WTC11 (cell line): Measurements from ENCODE around the gene RANBP17.

Experiments used
- CBFB ChIP-seq: sonication (generic); formaldehyde crosslinking; IDR thresholded peaks from 2 replicates; pipeline ENCODE4 v1.8.1; 2022; ENCODE audit warnings: mild to moderate bottlenecking, low read depth, missing genetic modification reagents
- FOXJ3 ChIP-seq: sonication (generic); formaldehyde crosslinking; IDR thresholded peaks from 2 replicates; pipeline ENCODE4 v1.9.0; 2021; ENCODE audit warnings: missing genetic modification reagents, mild to moderate bottlenecking, borderline replicate concordance
- MXD4 ChIP-seq: fragments of 250-450 bp; sonication (Bioruptor Pico); IDR thresholded peaks from 2 replicates; pipeline ENCODE4 v1.8.0; 2021; ENCODE audit warnings: mild to moderate bottlenecking, moderate library complexity, borderline replicate concordance
- SMAD3 ChIP-seq: sonication (generic); formaldehyde crosslinking; IDR thresholded peaks from 2 replicates; pipeline ENCODE4 v1.8.0; 2022; ENCODE audit warnings: missing genetic modification reagents, mild to moderate bottlenecking, borderline replicate concordance
- ZNF232 ChIP-seq: sonication (generic); formaldehyde crosslinking; IDR thresholded peaks from 2 replicates; pipeline ENCODE4 v1.8.0; 2022; ENCODE audit warnings: mild to moderate bottlenecking, missing genetic modification reagents
- ZNF263 ChIP-seq: sonication (generic); formaldehyde crosslinking; IDR thresholded peaks from 2 replicates; pipeline ENCODE4 v1.8.1; 2022; ENCODE audit warnings: low read depth, mild to moderate bottlenecking, moderate library complexity, missing genetic modification reagents
- TF ChIP-seq, protein P1 (sequence below): fragments of 200-600 bp; IDR thresholded peaks from 2 replicates; pipeline ENCODE4 v1.8.0; 2022; ENCODE audit warnings: antibody characterized with exemption
- TF ChIP-seq, protein P2 (sequence below): sonication (generic); formaldehyde crosslinking; IDR thresholded peaks from 2 replicates; pipeline ENCODE4 v1.8.1; 2023; ENCODE audit warnings: mild to moderate bottlenecking, moderate library complexity, missing genetic modification reagents
- TF ChIP-seq, protein P3 (sequence below): sonication (generic); formaldehyde crosslinking; IDR thresholded peaks from 2 replicates; pipeline ENCODE4 v1.8.1; 2022; ENCODE audit warnings: low read depth, missing genetic modification reagents, borderline replicate concordance
- TF ChIP-seq, protein P4 (sequence below): fragments of 250-450 bp; sonication (Bioruptor Pico); IDR thresholded peaks from 2 replicates; pipeline ENCODE4 v2.1.2; 2022; ENCODE audit warnings: mild to moderate bottlenecking, moderate library complexity

- TF ChIP-seq, protein P1, sequence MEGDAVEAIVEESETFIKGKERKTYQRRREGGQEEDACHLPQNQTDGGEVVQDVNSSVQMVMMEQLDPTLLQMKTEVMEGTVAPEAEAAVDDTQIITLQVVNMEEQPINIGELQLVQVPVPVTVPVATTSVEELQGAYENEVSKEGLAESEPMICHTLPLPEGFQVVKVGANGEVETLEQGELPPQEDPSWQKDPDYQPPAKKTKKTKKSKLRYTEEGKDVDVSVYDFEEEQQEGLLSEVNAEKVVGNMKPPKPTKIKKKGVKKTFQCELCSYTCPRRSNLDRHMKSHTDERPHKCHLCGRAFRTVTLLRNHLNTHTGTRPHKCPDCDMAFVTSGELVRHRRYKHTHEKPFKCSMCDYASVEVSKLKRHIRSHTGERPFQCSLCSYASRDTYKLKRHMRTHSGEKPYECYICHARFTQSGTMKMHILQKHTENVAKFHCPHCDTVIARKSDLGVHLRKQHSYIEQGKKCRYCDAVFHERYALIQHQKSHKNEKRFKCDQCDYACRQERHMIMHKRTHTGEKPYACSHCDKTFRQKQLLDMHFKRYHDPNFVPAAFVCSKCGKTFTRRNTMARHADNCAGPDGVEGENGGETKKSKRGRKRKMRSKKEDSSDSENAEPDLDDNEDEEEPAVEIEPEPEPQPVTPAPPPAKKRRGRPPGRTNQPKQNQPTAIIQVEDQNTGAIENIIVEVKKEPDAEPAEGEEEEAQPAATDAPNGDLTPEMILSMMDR, result no peak
- TF ChIP-seq FOXJ3 (CRISPR knock-in tag) (no peak), SMAD3 (no peak), MXD4 (CRISPR knock-in tag) (no peak), ZNF263 (no peak), CBFB (CRISPR knock-in tag) (no peak), ZNF232 (CRISPR knock-in tag) (no peak)
- TF ChIP-seq, protein P2, sequence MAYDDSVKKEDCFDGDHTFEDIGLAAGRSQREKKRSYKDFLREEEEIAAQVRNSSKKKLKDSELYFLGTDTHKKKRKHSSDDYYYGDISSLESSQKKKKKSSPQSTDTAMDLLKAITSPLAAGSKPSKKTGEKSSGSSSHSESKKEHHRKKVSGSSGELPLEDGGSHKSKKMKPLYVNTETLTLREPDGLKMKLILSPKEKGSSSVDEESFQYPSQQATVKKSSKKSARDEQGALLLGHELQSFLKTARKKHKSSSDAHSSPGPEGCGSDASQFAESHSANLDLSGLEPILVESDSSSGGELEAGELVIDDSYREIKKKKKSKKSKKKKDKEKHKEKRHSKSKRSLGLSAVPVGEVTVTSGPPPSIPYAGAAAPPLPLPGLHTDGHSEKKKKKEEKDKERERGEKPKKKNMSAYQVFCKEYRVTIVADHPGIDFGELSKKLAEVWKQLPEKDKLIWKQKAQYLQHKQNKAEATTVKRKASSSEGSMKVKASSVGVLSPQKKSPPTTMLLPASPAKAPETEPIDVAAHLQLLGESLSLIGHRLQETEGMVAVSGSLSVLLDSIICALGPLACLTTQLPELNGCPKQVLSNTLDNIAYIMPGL (CRISPR knock-in tag), result no peak
- TF ChIP-seq, protein P3, sequence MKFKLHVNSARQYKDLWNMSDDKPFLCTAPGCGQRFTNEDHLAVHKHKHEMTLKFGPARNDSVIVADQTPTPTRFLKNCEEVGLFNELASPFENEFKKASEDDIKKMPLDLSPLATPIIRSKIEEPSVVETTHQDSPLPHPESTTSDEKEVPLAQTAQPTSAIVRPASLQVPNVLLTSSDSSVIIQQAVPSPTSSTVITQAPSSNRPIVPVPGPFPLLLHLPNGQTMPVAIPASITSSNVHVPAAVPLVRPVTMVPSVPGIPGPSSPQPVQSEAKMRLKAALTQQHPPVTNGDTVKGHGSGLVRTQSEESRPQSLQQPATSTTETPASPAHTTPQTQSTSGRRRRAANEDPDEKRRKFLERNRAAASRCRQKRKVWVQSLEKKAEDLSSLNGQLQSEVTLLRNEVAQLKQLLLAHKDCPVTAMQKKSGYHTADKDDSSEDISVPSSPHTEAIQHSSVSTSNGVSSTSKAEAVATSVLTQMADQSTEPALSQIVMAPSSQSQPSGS (CRISPR knock-in tag), result no peak
- TF ChIP-seq, protein P4, sequence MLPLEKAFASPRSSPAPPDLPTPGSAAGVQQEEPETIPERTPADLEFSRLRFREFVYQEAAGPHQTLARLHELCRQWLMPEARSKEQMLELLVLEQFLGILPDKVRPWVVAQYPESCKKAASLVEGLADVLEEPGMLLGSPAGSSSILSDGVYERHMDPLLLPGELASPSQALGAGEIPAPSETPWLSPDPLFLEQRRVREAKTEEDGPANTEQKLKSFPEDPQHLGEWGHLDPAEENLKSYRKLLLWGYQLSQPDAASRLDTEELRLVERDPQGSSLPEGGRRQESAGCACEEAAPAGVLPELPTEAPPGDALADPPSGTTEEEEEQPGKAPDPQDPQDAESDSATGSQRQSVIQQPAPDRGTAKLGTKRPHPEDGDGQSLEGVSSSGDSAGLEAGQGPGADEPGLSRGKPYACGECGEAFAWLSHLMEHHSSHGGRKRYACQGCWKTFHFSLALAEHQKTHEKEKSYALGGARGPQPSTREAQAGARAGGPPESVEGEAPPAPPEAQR (CRISPR knock-in tag), result no peak
These were observed 288.0 kb downstream of the RANBP17 start for GRCh38 chr5:171149772-171150171.
